Activated naive CD8-positive, alpha-beta T cell (primary cell): ENCODE data around the gene SPATA24.

ENCODE experiments used
- H3K27ac Mint-ChIP-seq: one replicate; pipeline ENCODE4 v1.8.0; 2021; ENCODE audit warnings: mixed read lengths
- H3K27me3 Mint-ChIP-seq: one replicate; pipeline ENCODE4 v1.8.0; 2021; ENCODE audit warnings: mixed read lengths
- H3K36me3 Mint-ChIP-seq: one replicate; pipeline ENCODE4 v1.8.0; 2021; ENCODE audit warnings: mixed read lengths
- H3K4me1 Mint-ChIP-seq: one replicate; pipeline ENCODE4 v1.8.0; 2021; ENCODE audit warnings: low read depth, mixed read lengths
- H3K4me3 Mint-ChIP-seq: one replicate; pipeline ENCODE4 v1.8.0; 2021; ENCODE audit warnings: mild to moderate bottlenecking, mixed read lengths
- H3K9me3 Mint-ChIP-seq: one replicate; pipeline ENCODE4 v1.8.0; 2021; ENCODE audit warnings: low read depth, mixed read lengths

SPATA24 gene

GRCh38 chr5:139426203-139426885 is 22.5 kb upstream of the SPATA24 start:
- peaks cover 11% of the 10 kb centered on the region for H3K36me3 Mint-ChIP-seq
- no peaks in the 10 kb centered on the region for H3K27me3 Mint-ChIP-seq
- no peaks in the 10 kb centered on the region for H3K9me3 Mint-ChIP-seq
- H3K4me1 Mint-ChIP-seq = peaks cover 19% of the 10 kb centered on the region
- no peak overlapping the region for H3K27ac Mint-ChIP-seq
- no peak overlapping the region for H3K4me3 Mint-ChIP-seq

DNA sequence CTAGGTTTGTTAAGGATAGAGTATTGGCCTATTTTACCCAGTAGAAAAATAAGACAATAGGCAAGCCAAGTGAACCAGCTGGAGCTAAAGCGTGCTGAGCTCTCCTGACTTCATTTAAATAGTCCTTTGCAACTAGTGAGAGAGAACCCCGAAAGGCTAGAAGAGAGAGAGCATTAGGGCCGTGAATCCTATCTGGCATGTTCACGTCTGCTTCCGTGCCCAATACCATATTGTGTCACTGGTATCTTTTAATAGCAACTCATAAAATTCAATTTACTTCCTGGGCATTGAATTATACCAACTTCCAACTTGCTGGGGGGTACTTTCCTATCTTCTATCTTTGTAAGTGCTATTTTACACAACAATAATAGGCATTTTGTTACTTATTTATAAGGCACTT is 21.6 kb upstream of the SPATA24 start:
- Mint-ChIP-seq H3K4me1 (peaks cover 14% of the 10 kb centered on the region), H3K27me3 (no peaks in the 10 kb centered on the region), H3K27ac (no peak overlapping the region), H3K36me3 (peaks cover 11% of the 10 kb centered on the region), H3K4me3 (no peak overlapping the region), H3K9me3 (no peaks in the 10 kb centered on the region)

- H3K4me1 Mint-ChIP-seq = peaks cover 5% of the 10 kb centered on the region
- H3K27me3 Mint-ChIP-seq = no peaks in the 10 kb centered on the region
- H3K36me3 Mint-ChIP-seq = peaks cover 13% of the 10 kb centered on the region
- no peak overlapping the region for H3K27ac Mint-ChIP-seq
- H3K4me3 Mint-ChIP-seq = no peak overlapping the region
- no peaks in the 10 kb centered on the region for H3K9me3 Mint-ChIP-seq
Measured at GRCh38 chr5:139422307-139422893, 18.5 kb upstream of the SPATA24 start.

DNA sequence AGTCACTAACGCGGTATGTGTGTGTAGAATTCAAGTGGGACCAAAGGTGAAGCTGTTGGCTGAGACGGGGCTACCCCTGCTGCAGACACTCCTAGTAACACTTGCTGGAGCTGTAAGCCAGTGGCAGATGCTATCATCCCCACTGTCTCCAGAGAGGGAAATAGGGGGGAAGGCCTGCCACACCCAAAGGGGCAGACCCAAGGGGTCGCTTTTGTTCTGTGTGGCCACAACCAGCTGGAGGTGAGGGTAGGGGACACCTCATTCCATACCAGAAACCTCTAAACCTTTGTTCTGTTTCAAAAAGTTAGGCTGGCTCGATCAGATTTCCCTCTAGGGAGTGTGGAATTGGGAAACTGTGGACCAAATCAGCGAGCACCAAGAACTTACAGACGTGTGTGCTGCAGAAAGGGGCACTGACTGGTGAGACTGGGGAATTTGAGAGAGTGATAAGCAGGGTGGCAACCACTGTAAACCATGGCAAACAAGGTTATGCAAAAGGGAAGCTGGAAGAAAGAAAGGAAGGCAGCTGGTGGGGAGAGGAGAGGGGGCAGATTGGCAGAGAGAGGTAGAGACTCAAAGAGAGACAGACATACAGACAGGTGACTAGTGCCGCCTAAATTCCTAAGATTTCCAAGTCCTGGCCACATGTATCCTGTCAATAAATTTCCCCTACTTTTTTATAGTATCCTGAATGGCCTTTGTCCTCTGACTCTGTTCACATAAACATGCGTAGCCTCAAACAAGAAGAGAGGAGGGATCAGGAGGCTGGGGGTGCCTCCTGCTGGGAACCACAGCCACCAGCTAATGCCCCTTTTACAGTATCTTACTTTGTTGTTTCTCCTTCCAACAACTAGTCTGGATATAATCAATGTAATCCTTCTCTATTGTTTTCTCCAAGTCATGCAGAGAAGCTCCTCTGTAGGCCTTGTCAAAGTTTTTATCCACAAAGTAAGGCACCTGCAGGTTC is 15.6 kb upstream of the SPATA24 start:
- Mint-ChIP-seq H3K27ac (no peak overlapping the region), H3K27me3 (no peaks in the 10 kb centered on the region), H3K4me3 (no peak overlapping the region), H3K9me3 (no peaks in the 10 kb centered on the region), H3K36me3 (peaks cover 17% of the 10 kb centered on the region), H3K4me1 (peaks cover 25% of the 10 kb centered on the region)

GRCh38 chr5:139418793-139419192 is 14.9 kb upstream of the SPATA24 start:
- no peak overlapping the region for H3K4me3 Mint-ChIP-seq
- no peaks in the 10 kb centered on the region for H3K9me3 Mint-ChIP-seq
- no peak overlapping the region for H3K27ac Mint-ChIP-seq
- H3K4me1 Mint-ChIP-seq = peaks cover 31% of the 10 kb centered on the region
- H3K27me3 Mint-ChIP-seq = no peaks in the 10 kb centered on the region
- peaks cover 16% of the 10 kb centered on the region for H3K36me3 Mint-ChIP-seq

GRCh38 chr5:139417214-139417613 is 13.3 kb upstream of the SPATA24 start:
- Mint-ChIP-seq H3K9me3 (no peaks in the 10 kb centered on the region), H3K4me1 (peaks cover 31% of the 10 kb centered on the region), H3K27me3 (no peaks in the 10 kb centered on the region), H3K27ac (no peak overlapping the region), H3K36me3 (peaks cover 18% of the 10 kb centered on the region), H3K4me3 (no peak overlapping the region)

DNA sequence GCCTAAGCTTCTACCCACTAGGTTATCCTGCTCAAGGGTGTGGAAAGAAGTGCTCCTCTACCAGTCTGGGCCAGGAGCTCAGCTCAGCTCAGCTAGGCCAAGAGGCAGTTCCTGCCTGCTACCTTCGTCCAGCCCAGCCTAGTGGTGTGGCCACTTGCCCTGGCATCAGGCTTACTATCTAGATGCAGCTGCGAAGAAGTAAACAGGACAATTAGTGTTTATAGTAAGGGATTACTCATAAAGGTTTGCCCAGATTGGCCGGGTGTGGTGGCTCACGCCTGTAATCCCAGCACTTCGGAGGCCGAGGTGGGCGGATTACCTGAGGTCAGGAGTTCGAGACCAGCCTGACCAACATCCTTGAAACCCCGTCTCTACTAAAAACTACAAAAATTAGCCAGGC is 12.8 kb upstream of the SPATA24 start:
- no peak overlapping the region for H3K4me3 Mint-ChIP-seq
- no peaks in the 10 kb centered on the region for H3K9me3 Mint-ChIP-seq
- H3K36me3 Mint-ChIP-seq = peaks cover 21% of the 10 kb centered on the region
- peak overlapping the region; percentile 86 for H3K27ac Mint-ChIP-seq
- peaks cover 30% of the 10 kb centered on the region for H3K4me1 Mint-ChIP-seq
- no peaks in the 10 kb centered on the region for H3K27me3 Mint-ChIP-seq

- peak overlapping the region; percentile 46 for H3K4me3 Mint-ChIP-seq
- H3K9me3 Mint-ChIP-seq = no peaks in the 10 kb centered on the region
- H3K4me1 Mint-ChIP-seq = peaks cover 30% of the 10 kb centered on the region
- H3K27me3 Mint-ChIP-seq = no peaks in the 10 kb centered on the region
- peaks cover 26% of the 10 kb centered on the region for H3K36me3 Mint-ChIP-seq
- peak overlapping the region; percentile 86 for H3K27ac Mint-ChIP-seq
Measured at GRCh38 chr5:139415869-139416268, 12.0 kb upstream of the SPATA24 start.

DNA sequence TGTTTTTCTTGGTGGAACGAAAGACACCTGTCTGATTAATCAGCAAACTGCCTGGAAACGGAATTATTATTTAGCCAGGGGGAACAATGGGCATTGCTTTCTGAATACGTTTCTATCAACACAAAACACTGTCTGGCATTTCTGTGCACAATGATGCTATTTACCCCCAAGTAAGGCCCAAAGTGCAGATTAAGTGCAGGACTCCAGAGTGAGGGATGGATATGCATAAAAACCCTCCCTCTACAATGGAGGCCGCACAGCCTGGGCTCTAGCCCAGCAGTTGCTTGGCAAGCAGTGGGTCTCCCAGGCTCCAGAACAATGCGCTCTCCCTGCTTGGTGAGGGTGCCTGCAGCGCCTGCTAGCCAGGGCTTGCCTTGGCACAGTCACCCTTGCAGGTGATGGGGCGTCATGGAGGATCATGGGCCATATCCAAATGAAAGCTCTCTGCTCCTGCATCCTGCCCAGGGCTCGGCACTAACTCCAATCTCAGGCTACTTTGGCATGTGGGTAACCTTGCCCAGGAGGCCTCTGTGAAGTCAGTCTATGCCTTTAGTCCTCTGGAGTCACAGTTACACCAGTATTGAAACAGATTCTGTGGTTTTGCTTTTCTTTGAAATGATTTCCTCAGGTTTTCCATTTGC is 11.5 kb upstream of the SPATA24 start:
- Mint-ChIP-seq H3K9me3 (no peaks in the 10 kb centered on the region), H3K36me3 (peaks cover 26% of the 10 kb centered on the region), H3K4me3 (peak overlapping the region; percentile 66), H3K4me1 (peaks cover 30% of the 10 kb centered on the region), H3K27ac (peak overlapping the region; percentile 86), H3K27me3 (no peaks in the 10 kb centered on the region)

DNA sequence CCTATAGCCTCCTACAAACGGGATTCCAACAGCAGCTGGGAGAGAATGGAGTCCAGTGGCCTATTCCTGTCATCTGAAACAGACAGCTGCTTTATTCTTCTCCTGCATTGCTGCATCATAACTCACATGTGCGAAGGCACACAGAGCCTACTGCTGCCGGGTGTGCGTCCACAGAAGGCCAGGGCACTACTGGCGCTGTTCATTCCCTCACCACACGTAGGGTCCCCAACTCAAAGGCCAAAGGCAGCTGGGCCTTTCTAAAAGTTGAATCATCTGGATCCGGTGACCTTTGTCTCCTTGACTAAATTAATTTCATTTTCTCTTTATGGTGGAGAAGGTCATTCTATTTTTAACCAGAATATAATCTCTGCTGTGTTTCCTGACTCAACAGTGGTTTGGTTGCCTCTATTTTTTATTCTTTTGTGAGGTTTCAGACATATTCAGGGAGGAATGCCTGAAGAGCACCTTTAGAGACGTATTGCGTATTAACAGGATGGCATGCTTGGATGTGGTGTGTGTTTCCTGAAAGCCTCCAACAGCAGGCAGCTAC is 10.8 kb upstream of the SPATA24 start:
- Mint-ChIP-seq H3K27me3 (no peaks in the 10 kb centered on the region), H3K27ac (peak overlapping the region; percentile 86), H3K4me3 (peak overlapping the region; percentile 66), H3K36me3 (peaks cover 28% of the 10 kb centered on the region), H3K4me1 (peaks cover 30% of the 10 kb centered on the region), H3K9me3 (no peaks in the 10 kb centered on the region)

DNA sequence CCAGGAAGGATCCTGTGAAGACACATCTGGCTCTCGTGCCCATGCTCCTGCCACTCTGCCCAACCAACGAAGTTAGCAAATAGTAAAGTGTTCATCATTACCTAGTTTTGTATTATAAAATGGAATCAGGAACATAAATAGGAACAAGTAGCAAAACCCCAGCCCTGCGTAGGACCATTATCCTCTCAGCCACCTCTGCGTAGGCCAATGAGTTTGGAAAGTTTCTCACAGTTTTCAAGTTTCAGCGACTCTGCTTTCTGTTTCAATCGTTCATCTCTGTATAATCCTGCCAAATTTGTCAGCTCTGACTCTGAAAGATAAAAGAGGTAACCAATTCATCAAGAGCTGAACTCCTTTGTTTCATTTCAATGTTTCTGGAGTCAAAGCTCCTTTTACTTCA is 10.1 kb upstream of the SPATA24 start:
- Mint-ChIP-seq H3K27ac (peak overlapping the region; percentile 86), H3K4me1 (peaks cover 30% of the 10 kb centered on the region), H3K9me3 (no peaks in the 10 kb centered on the region), H3K4me3 (peak overlapping the region; percentile 3), H3K36me3 (peaks cover 28% of the 10 kb centered on the region), H3K27me3 (no peaks in the 10 kb centered on the region)

GRCh38 chr5:139413153-139413552 is 9.3 kb upstream of the SPATA24 start:
- H3K27ac Mint-ChIP-seq = no peak overlapping the region
- H3K4me3 Mint-ChIP-seq = no peak overlapping the region
- H3K9me3 Mint-ChIP-seq = no peaks in the 10 kb centered on the region
- H3K27me3 Mint-ChIP-seq = no peaks in the 10 kb centered on the region
- H3K4me1 Mint-ChIP-seq = peaks cover 30% of the 10 kb centered on the region
- peaks cover 26% of the 10 kb centered on the region for H3K36me3 Mint-ChIP-seq

DNA sequence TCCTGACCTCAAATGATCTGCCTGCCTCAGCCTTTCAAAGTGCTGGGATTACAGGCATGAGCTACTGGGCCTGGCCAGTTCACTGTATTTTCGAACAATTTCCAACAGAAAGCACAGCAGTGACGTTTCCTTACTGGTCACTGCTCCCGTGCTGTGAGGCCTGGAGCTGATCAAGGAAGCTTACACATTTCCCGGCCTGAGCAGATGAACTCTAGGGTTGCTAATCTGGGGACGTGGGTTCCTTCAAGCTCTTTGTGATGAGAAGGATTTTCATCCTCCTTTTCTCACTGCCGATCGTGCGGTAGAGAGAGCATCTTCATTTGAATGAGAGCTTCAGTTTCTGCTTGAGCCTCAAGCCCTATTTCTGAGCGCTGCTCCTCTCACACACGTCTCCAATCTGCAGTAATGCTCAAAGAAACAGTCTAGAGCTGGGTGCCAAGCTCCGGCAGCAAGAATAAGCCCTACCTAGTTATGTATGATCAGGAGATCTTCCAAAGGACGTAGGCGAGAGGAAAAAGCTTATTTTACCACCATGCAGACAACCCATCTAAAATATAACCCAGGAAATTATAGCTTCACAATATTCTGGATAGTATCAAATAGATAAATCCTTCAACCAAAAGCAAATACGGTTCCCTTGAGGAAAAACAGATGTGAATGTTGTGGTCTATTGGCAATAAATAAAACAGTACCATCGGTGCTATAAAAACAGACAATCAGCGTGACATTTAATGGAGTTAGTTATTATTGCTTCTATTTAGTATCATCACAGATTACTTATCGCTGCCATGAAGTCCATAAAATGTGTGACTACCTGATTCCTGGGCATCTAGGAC is 7.3 kb upstream of the SPATA24 start:
- H3K27ac Mint-ChIP-seq = no peak overlapping the region
- no peak overlapping the region for H3K4me3 Mint-ChIP-seq
- H3K27me3 Mint-ChIP-seq = no peaks in the 10 kb centered on the region
- H3K36me3 Mint-ChIP-seq = peaks cover 23% of the 10 kb centered on the region
- peaks cover 30% of the 10 kb centered on the region for H3K4me1 Mint-ChIP-seq
- no peaks in the 10 kb centered on the region for H3K9me3 Mint-ChIP-seq
